HepG2 (cell line): ENCODE data around the gene EXOC3L2. TPM values are rescaled to one million over a fixed set of nuclear protein-coding genes. Genes with fewer than 3 reads are reported as not detected.

Experiments
- ARNT ChIP-seq: fragments of 450-650 bp; IDR thresholded peaks from 2 replicates; pipeline ENCODE4 v1.6.1; 2017
- HCFC1 ChIP-seq: fragments of 150-350 bp; IDR thresholded peaks from 2 replicates; pipeline ENCODE4 v1.6.1; 2014; ENCODE audit warnings: low read depth, low read length
- HIVEP1 ChIP-seq: sonication (generic); formaldehyde crosslinking; IDR thresholded peaks from 2 replicates; pipeline ENCODE4 v1.4.0; 2020; ENCODE audit warnings: mild to moderate bottlenecking, missing genetic modification reagents
- KMT2A ChIP-seq: sonication (generic); formaldehyde crosslinking; IDR thresholded peaks from 2 replicates; pipeline ENCODE4 v1.4.0; 2020; ENCODE audit warnings: missing genetic modification reagents
- MYC ChIP-seq: sonication (generic); formaldehyde crosslinking; IDR thresholded peaks from 2 replicates; pipeline ENCODE4 v1.9.0; 2021; ENCODE audit warnings: missing genetic modification reagents, borderline replicate concordance
- PHF8 ChIP-seq: sonication (generic); formaldehyde crosslinking; IDR thresholded peaks from 2 replicates; pipeline ENCODE4 v1.5.0; 2020; ENCODE audit warnings: missing genetic modification reagents
- SALL2 ChIP-seq: sonication (generic); formaldehyde crosslinking; IDR thresholded peaks from 2 replicates; pipeline ENCODE4 v1.8.1; 2023; ENCODE audit warnings: mild to moderate bottlenecking, missing genetic modification reagents, inconsistent platforms
- SIX1 ChIP-seq: sonication (generic); formaldehyde crosslinking; IDR thresholded peaks from 2 replicates; pipeline ENCODE4 v1.4.0; 2020; ENCODE audit warnings: missing genetic modification reagents, borderline replicate concordance
- SMARCC2 ChIP-seq: fragments of 450-650 bp; IDR thresholded peaks from 2 replicates; pipeline ENCODE4 v1.6.1; 2017; ENCODE audit warnings: antibody characterized with exemption, mild to moderate bottlenecking
- ZFP37 ChIP-seq: sonication (generic); formaldehyde crosslinking; IDR thresholded peaks from 2 replicates; pipeline ENCODE4 v1.4.0; 2020; ENCODE audit warnings: missing genetic modification reagents, borderline replicate concordance
- ZGPAT ChIP-seq: IDR thresholded peaks from 2 replicates; pipeline ENCODE4 v1.6.1; 2016; ENCODE audit warnings: mild to moderate bottlenecking
- ZHX2 ChIP-seq, 2 experiments: sonication (generic) in 1 of 2; formaldehyde crosslinking in 1 of 2; IDR thresholded peaks; 2 replicates each; pipeline versions ENCODE4 v1.6.1 to v1.9.0; 2014 to 2022; ENCODE audit warnings: antibody characterized with exemption in 1 of 2, borderline replicate concordance in 1 of 2, inconsistent platforms in 1 of 2, low read depth in 1 of 2, missing genetic modification reagents in 1 of 2
- ZNF274 ChIP-seq: sonication (generic); formaldehyde crosslinking; IDR thresholded peaks from 2 replicates; pipeline ENCODE4 v1.5.1; 2020; ENCODE audit warnings: mild to moderate bottlenecking, missing genetic modification reagents
- ZNF333 ChIP-seq: sonication (generic); formaldehyde crosslinking; IDR thresholded peaks from 2 replicates; pipeline ENCODE4 v1.4.0; 2020; ENCODE audit warnings: mild to moderate bottlenecking, missing genetic modification reagents, borderline replicate concordance
- ZNF337 ChIP-seq: sonication (generic); formaldehyde crosslinking; IDR thresholded peaks from 2 replicates; pipeline ENCODE4 v1.5.1; 2020; ENCODE audit warnings: missing genetic modification reagents, low read depth, mild to moderate bottlenecking, borderline replicate concordance
- ZNF687 ChIP-seq: sonication (generic); formaldehyde crosslinking; IDR thresholded peaks from 2 replicates; pipeline ENCODE4 v1.5.1; 2020; ENCODE audit warnings: mild to moderate bottlenecking, missing genetic modification reagents, moderate library complexity
- ZNF792 ChIP-seq: IDR thresholded peaks from 2 replicates; pipeline ENCODE4 v1.6.1; 2016
- polyA plus RNA-seq, 8 experiments: library from polyadenylated mRNA; depleted of rRNA in 3 of 8; stranded (reverse) in 7 of 8; unstranded in 1 of 8; fragments of >200 nt; fragmentation: Illumina TruSeq in 4 of 8; extraction: Trizol in 4 of 8; gene quantifications; 2 replicates each; pipeline versions ENCODE4 v1.2.1 to v1.2.3, GENCODE V29; 2011 to 2016; ENCODE audit warnings: low read depth in 4 of 8, missing spikeins in 1 of 8, mixed read lengths in 1 of 8; ENCODE audit not compliant: insufficient read depth in 1 of 8
- total RNA-seq, 5 experiments: library from RNA; depleted of rRNA; stranded (reverse); fragments of >200 nt; fragmentation: Illumina TruSeq; extraction: Trizol; gene quantifications; 2 replicates each; pipeline ENCODE4 v1.2.3, GENCODE V29; 2016; ENCODE audit warnings: low read depth in 1 of 5

The EXOC3L2 gene
- total and polyA plus RNA-seq, 2 of the 13 experiments (the other 11 are each of a cell fraction or from before 2014, with no cell fraction given): 0.21 TPM; not detected in 1

GRCh38 chr19:45178262-45179071 is 66.7 kb downstream of the EXOC3L2 start, which contains the start of gene BLOC1S3 (continued):
- TF ChIP-seq KMT2A (CRISPR knock-in tag) (peak; percentile 50; the same call in 1 of the 2 replicates), PHF8 (CRISPR knock-in tag) (peak; percentile 65), MYC (CRISPR knock-in tag) (peak; percentile 93), HIVEP1 (CRISPR knock-in tag) (no peak), ZFP37 (CRISPR knock-in tag) (0 out of 2 replicates have a peak, but pooled peaks have one; percentile 26), ZNF687 (CRISPR knock-in tag) (peak; percentile 56), ZNF792 (no peak; the same call in 1 of the 2 replicates), SIX1 (CRISPR knock-in tag) (no peak), ZHX2 (IDR thresholded peaks at IDR 0.05; ENCODE audit: low read depth) (peak; percentile 84), ZHX2 (CRISPR knock-in tag; IDR thresholded peaks at IDR 0.05; ENCODE audit: borderline replicate concordance) (no peak), ZNF337 (0 out of 2 replicates have a peak, but pooled peaks have one; percentile 35), ZNF333 (CRISPR knock-in tag) (no peak), ZNF274 (CRISPR knock-in tag) (peak; percentile 62; the same call in 1 of the 2 replicates), ZGPAT (CRISPR knock-in tag) (peak; percentile 55), ARNT (no peak), SALL2 (peak; percentile 33; the same call in 1 of the 2 replicates), SMARCC2 (no peak), HCFC1 (peak; percentile 20; the same call in 1 of the 2 replicates)
